Stimulated activated CD4-positive, alpha-beta T cell treated with anti-CD3 and anti-CD28 coated beads, Interleukin-1b, Interleukin-23, amount 100 ng/mL, for 1 hour (primary cell): Measurements from ENCODE around the gene CHD6.
"Not testable (repeated sequence)": the region's sequence is repeated elsewhere in the genome, so short reads cannot be mapped to it uniquely, and the experiment has no call there.

ENCODE experiments used
- DNase-seq, 2 donors: peaks; one replicate each; pipeline ENCODE4 v3.0.0-alpha.2; 2020; ENCODE audit warnings: low read depth in 2 of 2

CHD6 gene

GRCh38 chr20:41538810-41539596 lies 79.2 kb downstream of the CHD6 start:
- no peak for DNase-seq

GRCh38 chr20:41537865-41538264 lies 80.3 kb downstream of the CHD6 start:
- no peak for DNase-seq

- DNase-seq = not testable (repeated sequence)
Observed at GRCh38 chr20:41535551-41535950, 82.6 kb downstream of the CHD6 start.

GRCh38 chr20:41534842-41535241 lies 83.3 kb downstream of the CHD6 start:
- DNase-seq = no peak

- no peak for DNase-seq
Observed at GRCh38 chr20:41534170-41534569, 84.0 kb downstream of the CHD6 start.

GRCh38 chr20:41533537-41534136 lies 84.5 kb downstream of the CHD6 start:
- DNase-seq = no peak

GRCh38 chr20:41532935-41533334 lies 85.2 kb downstream of the CHD6 start:
- no peak for DNase-seq

GRCh38 chr20:41531518-41532275 lies 86.5 kb downstream of the CHD6 start:
- no peak for DNase-seq

- DNase-seq = no peak
Observed at GRCh38 chr20:41530923-41531322, 87.3 kb downstream of the CHD6 start.

GRCh38 chr20:41526327-41526726 lies 91.8 kb downstream of the CHD6 start:
- no peak for DNase-seq

- DNase-seq = no peak
Observed at GRCh38 chr20:41524980-41525613, 93.1 kb downstream of the CHD6 start.

GRCh38 chr20:41523857-41524256 lies 94.3 kb downstream of the CHD6 start:
- DNase-seq = no peak

- no peak for DNase-seq
Observed at GRCh38 chr20:41513829-41514228, 104.3 kb downstream of the CHD6 start.

GRCh38 chr20:41512624-41513023 lies 105.6 kb downstream of the CHD6 start:
- no peak for DNase-seq

GRCh38 chr20:41510847-41511450 lies 107.2 kb downstream of the CHD6 start:
- no peak for DNase-seq

GRCh38 chr20:41510224-41510623 lies 108.0 kb downstream of the CHD6 start:
- no peak for DNase-seq

GRCh38 chr20:41509316-41510200 lies 108.6 kb downstream of the CHD6 start:
- DNase-seq = no peak

- no peak for DNase-seq
Observed at GRCh38 chr20:41508335-41508734, 109.8 kb downstream of the CHD6 start.

GRCh38 chr20:41507851-41508250 lies 110.3 kb downstream of the CHD6 start:
- no peak for DNase-seq

- DNase-seq = no peak
Observed at GRCh38 chr20:41507436-41507835, 110.7 kb downstream of the CHD6 start.
